EL (cell line): Measurements from ENCODE around the gene DUSP22.
"Not testable (repeated sequence)": the region's sequence is repeated elsewhere in the genome, so short reads cannot be mapped to it uniquely, and the experiment has no call there.

ENCODE experiments used
- DNase-seq: peaks from one replicate; pipeline ENCODE4 v3.0.0-alpha.2; 2016

Gene DUSP22

DNA sequence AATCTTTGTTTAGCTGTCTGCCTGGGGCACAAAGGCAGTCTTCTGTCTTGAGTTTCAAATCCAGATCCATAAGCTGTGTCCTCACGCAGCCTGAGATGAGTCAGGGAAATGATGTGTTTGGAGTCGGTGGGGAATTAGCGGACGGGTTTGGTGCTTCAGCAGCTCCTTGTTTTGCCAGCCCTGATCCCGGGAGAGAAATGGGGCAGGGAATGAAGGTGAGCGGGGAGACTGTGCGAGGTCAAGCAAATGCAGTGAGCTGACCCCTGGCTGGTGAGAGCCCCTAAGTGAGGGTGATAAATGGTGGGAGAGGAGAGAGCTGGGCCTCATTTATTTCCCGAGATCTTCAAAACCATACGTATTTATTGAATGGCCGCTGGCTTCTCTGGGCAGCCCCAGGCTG lies 21.6 kb downstream of the DUSP22 start:
- no peak for DNase-seq

DNA sequence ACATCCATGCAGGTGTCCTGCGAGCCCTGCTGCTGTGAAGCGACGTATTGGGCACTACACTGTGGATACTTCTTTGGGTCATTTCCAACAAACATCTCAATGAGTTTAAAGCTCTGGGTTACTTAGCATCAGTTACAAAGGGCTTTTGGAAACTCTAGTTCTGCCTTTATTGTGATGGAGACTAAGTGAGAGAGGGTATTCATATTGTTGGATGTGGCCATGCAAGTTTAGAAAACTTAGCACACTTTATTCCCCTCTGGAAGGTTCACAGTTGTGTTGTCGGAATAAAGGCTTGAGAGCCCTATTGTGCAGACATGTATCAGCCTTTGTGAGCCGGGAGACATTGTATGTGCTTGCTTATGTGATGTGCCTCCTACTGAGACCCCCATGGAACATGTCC lies 22.1 kb downstream of the DUSP22 start:
- no peak for DNase-seq

DNA sequence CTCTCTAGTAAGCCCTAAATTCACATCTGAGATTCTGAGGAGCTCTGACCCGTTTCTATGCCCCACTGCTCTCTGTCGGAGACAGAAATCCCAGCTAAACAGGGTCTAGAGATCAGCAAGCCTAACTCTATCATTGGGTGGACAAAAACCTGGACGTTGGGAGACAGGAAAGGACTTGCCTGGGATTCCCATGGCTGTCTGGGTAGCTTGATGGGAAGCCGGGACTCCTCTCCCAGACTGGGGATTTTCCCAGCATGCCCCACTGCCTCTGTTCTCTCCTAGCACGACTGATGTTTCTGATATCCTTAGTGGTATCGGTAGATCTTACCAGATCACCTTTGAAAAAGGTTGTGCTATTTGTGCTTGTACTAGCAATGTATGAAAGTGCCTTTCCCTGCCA lies 22.9 kb downstream of the DUSP22 start:
- no peak for DNase-seq

DNA sequence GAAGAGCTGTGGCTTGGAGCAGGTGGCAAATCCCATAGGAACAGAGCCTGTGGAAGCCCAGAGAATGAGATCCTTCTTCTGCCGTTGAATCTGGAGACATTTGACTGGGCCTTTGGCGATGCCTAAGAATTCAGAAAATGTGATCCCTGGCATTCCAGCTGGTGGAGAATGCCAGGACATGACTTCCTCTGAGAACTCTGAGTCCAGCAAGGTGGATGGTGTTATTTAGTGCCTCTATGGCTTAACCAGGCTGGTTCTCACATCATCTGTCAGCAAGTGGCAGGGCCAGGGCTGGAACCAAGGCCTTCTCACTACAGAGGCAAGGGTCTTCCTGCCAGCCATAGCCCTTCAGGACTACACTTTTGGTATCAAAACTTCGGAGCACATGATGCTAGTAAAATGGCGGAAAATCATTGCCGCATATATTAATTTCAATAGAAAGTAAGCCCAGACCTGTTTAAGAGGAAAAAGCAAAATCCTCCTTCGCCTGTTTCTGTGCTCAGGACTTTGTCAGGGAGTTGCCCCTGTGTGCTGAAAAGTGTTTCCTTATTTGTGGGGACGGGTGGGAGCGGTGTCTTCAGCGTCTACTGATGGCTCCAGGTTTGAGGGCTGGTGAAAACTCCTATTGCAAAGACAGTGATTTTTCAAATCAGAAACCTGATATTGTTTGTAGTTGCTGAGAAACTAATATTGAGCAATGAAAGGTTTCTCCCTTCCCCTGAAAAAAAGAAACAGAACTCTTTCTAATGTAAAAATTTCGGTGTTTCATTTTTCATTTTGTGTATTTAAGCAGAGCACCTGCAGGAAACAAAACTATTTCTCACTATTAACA lies 23.9 kb downstream of the DUSP22 start:
- DNase-seq, result no peak

DNA sequence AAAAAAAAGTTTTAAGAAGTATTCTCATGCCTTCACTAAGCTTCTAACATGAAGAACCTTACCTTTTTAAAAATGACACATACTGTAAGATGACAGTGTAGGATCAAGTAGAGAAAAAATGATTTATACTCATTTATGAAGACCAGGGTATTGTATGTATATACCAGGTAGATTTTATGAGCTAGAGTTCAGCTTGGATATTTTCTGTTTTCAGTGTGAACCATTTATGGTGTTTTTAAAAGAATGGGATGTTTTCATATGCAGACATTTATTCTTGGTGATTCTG lies 24.4 kb downstream of the DUSP22 start:
- DNase-seq, result no peak

DNA sequence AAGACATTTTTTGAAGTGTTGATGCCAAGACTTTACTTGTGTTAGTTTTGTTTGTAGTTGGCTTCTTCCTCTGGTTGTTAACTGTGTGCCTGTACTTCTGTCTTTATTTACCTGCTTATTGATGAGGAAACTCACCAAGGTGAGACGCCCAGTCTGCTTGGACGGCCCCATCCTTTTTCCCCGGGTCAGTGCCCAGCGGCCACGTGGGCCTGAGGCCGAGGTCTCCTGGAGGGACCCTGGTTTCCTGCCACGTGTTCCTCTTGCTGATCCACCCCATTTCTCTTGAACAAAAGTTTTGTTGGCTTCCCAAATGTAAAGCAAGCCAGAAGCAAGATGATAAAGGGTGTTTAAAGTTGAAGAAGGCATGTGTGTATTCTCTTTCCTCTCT lies 24.8 kb downstream of the DUSP22 start:
- DNase-seq, result no peak

DNA sequence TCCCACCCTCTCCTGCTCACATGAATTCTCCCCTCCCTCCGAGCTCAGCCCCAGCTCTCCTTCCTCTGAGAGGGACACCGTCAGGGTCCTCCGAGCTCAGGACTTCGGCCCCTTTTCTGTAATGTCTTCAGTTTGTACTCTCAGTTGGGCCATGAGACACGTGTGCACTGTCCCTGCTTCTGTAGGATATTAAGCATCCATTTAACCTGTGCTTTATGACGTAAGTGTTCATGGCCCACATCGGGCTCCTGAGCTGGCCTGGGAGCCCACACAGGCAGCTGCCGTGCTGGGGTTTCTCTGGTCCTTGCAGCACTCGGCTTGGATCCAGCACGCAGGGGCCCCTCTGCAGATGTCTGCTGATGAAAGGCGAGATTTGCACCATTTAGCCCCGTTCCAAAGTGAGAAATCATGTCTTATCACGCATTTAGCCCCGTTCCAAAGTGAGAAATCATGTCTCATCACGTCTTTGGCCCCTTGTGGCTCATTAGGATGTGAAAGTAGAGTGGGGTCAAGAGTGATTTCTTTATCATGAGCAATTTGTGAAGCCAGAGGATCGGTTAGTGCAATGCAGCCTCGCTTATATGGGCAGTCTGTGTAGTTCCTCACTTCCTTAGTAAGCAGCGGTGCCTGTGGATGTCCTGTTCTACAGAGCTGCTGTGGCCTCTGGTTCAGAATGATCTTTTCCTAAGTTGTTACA lies 25.3 kb downstream of the DUSP22 start:
- DNase-seq, result no peak

DNA sequence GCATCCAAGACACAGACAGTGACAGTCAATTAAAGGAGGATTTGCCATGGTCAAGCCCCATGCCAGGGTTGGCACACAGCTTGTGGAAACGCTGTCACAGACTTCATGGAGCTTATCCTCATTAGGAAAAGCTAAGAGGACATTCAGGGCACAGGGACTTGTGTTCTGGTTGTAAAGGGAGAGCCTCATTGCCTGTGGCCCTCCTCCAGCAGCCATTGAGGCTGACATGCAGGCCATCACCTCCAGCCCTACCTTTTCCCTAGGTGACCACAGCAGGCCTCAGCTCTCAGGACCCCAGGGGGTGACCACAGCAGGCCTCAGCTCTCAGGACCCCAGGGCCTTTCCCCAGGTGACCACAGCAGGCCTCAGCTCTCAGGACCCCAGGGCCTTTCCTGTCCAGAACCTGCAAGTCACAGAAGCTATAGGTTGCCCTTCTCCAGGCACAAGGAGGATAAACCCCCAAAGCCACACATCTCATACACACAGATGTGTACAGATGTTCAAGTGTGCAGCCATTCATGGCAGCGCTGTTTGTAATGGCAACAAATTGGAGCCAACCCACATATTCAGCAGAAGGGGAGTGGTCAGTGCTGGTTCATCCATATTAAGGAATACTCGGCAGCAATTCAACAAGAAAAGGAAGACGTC lies 26.1 kb downstream of the DUSP22 start:
- DNase-seq, result no peak

DNA sequence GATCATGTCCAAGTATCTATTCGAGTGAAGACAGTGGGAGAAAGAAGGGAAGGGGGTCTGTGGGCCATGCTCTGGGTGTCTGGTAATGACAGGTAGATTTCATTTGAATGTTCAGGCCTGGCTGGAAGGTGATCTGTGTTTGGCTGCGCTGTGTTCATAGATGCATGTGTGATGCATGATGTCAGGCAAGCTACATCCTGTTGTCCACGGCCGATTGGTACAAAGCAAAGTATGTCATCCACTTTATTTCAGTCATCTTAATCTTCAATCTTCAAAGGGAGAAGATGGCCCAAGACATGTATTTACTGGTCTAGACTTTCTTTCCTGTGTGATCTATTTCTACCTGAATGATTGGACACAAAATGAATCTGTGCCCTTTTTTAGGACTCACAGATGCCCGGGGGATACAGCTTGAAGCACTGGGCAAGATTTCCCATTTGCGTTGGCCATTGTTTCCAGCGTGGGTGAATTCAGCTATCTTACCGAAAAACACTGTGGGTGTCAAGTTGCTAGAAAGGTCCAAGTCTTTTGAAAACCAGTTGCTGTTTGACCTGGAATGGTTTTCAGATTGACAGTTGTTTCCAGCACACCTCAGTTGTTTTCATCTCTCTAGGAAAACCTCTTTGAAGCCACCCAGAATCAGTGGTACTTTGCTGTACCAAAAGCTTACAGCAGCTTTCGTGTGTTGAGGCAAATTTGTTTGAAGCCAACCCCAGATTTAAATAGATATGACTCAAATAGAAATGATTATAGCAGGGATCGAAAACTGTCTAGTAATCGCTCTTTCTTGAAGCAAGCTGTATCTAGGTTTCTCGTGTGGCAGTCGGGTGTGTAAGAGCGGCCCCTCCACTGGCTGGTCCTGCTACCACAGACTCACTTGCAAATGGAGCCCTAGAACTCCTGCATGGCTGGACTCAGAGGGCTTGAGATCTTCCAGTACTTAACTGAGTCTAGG lies 27.2 kb downstream of the DUSP22 start:
- DNase-seq, result no peak

DNA sequence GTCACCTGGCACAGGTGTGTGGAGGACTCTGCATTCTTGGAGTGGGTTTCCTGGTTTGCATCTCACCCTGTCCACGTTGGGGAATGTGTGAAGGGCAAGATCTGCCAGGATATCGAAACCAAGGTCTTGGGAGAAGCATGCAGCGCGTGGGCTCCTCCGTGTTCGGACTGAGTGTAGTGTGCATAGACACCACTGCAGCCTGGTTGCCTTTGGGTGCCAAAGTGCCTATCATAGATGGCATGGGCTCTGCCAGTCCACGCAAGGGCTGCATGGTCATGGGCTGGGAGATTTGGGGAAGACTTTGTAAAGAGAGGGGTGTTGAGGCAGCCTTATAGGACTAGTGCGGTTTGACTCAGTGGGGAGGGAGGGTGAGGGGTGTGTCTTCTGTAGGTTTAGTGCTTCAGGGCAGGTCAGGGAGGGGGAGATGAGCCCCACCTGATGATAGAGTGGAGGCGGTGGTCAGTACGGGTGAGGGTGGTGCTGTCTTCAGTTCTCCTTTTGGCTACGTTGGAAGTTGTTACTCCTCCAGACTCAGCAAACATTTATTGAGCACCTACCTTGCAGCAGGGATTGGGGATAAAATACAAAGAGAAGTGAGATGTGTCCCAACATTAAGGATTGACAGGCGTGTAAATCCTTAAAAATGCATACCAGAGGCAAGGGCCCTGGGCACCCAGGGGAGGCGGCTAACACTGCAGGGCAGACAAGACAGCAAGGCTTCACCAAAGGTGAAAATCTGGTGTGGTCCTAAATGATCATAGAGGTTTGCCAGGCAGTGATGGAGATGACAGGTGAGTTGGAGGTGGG lies 28.3 kb downstream of the DUSP22 start:
- DNase-seq, result no peak

DNA sequence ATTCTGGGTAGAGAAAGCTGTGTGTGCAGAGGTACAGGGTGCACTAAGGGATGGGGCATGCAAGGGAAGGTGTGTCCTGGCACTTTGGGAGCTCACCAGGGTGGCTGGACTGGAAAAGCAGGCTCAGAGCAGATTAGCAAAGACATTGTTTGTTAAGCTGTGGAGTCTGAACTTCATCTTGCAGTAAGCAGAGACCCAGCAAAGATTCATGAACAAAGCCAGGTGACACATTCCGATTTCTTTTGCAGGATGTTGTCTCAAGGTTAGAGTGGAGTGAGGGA lies 28.8 kb downstream of the DUSP22 start:
- no peak for DNase-seq

DNA sequence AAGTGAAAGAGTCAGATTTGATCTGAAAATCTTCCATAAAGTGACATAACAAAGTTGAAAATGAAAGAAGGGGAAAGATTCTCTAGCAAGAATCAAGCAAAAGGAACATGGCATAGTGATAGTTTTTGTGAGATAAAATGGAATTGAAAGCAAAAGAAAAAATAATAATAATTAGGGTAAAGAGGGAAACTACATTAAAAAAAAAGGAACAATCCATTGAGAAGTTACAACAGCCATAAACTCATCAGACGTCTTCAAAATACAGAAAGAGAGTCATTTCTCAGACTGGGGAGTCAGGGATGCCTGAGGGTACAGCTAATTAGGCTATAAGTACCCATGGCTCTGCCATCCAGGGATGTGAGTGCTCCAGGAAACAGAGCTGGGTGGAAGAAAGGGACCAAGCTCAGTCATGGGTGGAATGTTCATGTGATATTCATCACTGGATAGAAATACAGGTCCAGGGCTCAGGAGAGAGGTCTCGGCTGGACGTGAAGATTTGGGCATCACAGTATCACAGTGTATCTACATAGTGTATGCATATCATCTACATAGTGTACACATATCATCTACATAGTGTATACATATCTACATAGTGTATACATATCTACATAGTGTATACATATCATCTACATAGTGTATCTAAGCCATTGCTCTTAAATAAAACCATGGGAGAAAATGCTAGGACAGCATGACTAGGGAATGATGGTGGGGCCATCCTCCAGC lies 29.4 kb downstream of the DUSP22 start:
- DNase-seq, result no peak

DNA sequence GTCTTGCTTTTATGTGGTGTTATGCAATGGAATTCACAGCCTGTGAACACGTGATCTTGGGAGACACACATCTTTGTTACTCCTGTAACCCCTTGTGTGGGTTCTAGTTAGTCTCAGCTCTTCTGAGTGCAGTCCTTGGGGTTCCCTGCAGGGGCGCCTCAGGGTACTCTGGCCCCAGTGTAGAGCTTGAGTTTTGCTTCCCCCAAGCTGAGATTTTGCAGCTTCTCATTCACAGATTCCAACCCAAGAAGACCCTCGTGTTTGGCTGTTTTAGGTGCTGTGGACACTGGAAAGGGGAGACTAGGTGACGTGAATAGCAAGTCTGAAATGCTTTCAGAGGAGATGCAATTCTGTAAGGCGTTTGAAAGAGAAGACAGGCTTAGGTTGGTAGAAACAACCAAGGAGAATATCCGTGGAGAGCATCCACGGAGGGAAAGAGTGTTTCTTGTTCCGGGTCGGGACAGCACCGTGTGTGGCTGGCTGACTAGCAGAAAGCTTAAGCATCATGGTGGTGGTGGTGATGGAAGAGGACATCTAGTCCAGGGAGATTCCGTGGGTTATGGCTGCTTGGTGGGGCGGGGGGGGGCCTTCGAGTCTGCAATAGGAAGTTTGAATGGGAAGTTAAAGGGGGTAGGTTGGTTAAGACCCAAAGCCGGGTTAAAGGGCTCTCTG lies 30.1 kb downstream of the DUSP22 start:
- DNase-seq, result no peak

DNA sequence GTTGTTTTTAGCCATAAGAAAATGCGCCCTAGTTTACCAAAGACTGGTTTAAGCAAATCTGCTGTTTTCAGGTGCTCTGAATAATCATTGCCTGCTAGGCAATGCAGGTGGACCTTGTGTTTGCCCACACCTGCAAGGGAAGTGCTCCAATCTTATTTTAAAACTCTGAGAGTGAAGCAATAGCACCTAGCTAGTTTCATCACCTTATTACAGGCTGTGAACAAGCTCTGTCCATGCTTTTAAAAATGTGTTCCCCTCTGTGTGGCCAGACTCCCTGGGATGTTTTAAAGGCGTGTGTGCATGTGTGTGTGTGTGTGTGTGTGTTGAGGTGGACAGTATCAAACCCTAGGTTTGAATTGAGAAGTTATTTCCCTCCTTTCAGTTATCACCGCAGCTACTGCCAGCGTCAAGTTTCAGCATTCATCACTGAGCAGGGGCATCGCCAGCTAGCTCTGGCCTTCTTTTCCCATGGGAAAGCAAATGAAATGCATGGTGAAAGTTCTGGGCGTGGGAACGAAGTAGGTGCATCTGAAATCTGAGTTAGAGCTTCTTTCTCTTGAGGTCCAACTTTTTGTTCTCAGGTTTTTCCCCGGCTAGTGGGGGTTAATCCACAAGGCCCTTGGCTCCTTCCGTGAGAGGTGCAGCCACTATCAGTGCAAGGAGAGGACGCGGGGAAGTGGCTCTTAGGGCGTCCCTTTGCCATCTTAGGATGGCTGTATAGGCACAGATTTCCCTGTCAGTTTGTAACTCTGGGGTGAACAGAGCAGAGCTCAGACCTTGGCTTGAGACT lies 30.8 kb downstream of the DUSP22 start:
- no peak for DNase-seq

DNA sequence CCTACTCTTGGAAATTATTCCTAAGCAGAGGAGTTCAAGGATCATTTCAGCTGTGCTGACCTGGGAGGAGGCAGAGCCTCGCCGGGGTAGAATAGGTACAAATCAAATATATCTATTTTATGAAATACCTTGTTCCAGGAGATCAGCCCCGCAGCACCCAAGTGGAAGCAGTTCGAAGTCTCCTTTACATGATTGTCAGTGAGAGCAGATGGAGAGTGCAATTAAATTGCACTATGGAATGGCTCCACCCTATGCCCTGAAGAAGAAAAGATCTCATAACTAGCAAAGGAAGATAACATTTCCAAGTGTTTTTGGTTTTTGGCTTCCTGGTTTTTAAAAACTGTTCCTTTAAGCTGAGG lies 31.4 kb downstream of the DUSP22 start:
- DNase-seq, result no peak

DNA sequence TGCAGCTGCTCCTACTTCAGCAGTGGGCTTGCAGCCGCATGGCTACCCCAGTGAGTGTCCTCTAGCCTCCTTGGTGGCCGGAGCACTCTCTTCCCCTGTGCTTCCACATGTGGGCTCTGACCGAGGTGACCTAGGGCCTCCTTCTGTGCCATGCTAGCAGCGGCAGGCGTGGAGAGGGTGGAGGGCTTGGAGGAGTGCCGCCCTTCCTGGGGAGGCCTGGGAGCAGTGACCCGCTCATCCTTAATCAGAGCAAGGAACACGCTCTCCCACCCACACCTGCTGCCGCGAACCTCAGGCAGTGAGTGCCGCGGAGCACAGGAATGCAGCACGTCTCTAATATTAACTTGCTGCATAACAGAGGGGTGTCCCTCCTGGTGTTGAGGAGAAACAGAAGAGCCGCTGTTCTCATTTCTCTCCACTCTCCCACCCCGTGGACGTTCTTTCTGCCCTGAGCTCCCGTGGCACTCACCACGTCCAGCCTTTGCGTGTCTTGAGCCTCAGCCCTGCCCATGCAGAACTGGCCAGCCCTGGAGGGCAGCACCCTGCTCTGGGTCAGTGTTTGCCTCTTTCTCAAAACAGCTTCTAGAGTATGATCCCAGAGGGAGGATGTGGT lies 31.9 kb downstream of the DUSP22 start:
- no peak for DNase-seq

DNA sequence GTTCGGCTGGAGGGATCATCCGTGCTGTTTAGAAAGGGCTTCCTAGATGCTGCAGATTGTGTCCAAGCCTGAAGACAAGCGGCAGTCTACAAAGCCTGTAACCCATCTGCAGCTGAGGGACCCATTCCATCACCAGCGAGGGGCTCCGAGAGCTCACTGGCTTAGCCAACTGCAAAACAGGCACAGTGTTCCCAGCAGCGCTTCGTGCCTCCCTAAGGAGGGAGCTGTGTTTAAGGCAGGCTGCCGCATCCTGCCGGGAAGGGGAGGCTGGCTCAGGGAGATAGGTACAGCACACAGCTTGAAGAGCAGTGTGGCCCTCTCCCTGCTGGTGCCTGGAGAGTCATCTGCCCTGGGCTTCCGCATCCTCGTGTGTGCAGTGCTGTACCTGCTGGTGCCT lies 32.4 kb downstream of the DUSP22 start:
- DNase-seq, result no peak

DNA sequence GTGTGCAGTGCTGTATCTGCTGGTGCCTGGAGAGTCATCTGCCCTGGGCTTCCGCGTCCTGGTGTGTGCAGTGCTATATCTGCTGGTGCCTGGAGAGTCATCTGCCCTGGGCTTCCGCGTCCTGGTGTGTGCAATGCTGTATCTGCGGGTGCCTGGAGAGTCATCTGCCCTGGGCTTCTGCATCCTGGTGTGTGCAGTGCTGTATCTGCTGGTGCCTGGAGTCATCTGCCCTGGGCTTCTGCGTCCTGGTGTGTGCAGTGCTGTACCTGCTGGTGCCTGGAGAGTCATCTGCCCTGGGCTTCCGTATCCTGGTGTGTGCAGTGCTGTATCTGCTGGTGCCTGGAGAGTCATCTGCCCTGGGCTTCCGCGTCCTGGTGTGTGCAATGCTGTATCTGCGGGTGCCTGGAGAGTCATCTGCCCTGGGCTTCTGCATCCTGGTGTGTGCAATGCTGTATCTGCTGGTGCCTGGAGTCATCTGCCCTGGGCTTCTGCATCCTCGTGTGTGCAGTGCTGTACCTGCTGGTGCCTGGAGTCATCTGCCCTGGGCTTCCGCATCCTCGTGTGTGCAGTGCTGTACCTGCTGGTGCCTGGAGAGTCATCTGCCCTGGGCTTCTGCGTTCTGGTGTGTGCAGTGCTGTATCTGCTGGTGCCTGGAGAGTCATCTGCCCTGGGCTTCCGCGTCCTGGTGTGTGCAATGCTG lies 33.0 kb downstream of the DUSP22 start:
- DNase-seq, result not testable (repeated sequence)

DNA sequence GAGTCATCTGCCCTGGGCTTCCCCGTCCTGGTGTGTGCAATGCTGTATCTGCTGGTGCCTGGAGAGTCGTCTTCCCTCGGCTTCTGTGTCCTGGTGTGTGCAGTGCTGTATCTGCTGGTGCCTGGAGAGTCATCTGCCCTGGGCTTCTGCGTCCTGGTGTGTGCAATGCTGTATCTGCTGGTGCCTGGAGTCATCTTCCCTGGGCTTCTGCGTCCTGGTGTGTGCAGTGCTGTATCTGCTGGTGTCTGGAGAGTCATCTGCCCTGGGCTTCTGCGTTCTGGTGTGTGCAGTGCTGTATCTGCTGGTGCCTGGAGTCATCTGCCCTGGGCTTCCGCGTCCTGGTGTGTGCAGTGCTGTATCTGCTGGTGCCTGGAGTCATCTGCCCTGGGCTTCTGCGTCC lies 33.8 kb downstream of the DUSP22 start:
- DNase-seq, result not testable (repeated sequence)
